Lung (tissue), 12 donors: Measurements from ENCODE around the gene CDH23. TPM values are rescaled to one million over a fixed set of nuclear protein-coding genes. Genes with fewer than 3 reads are reported as not detected.
A peak's percentile ranks its signal among the peaks of the same experiment; 100 is the strongest.

Source experiments
- ATAC-seq: fragments of 200-7000 bp; cut with Tn5 transposase; one replicate; pipeline ENCODE4 v1.9.1; 2020; ENCODE audit warnings: moderate number of reproducible peaks; ENCODE audit not compliant: insufficient read depth, low FRiP score
- DNase-seq, 3 donors: peaks; one replicate each; pipeline ENCODE4 v3.0.0-alpha.2; 2013 to 2017
- H3K27ac ChIP-seq, 2 donors: one replicate each; pipeline ENCODE4 v1.5.1; 2013; ENCODE audit warnings: mild to moderate bottlenecking in 2 of 2, moderate library complexity in 2 of 2, control low read depth in 1 of 2, inconsistent platforms in 1 of 2, low read depth in 1 of 2, low read length in 1 of 2
- H3K27me3 ChIP-seq, 3 donors: one replicate each; pipeline ENCODE4 v1.5.1; 2013; ENCODE audit warnings: low read length in 2 of 3; ENCODE audit not compliant: control insufficient read depth in 3 of 3, insufficient read depth in 3 of 3
- H3K36me3 ChIP-seq, 4 donors: one replicate each; pipeline ENCODE4 v1.5.1; 2013; ENCODE audit warnings: low read length in 4 of 4, mild to moderate bottlenecking in 1 of 4, moderate library complexity in 1 of 4; ENCODE audit not compliant: control insufficient read depth in 4 of 4, insufficient read depth in 4 of 4
- H3K4me1 ChIP-seq, 5 donors: one replicate each; pipeline ENCODE4 v1.5.1; 2013; ENCODE audit warnings: low read length in 5 of 5, mild to moderate bottlenecking in 2 of 5, moderate library complexity in 1 of 5; ENCODE audit not compliant: control insufficient read depth in 5 of 5, insufficient read depth in 5 of 5
- H3K4me3 ChIP-seq: one replicate; pipeline ENCODE4 v1.5.1; 2013; ENCODE audit warnings: mild to moderate bottlenecking, control low read depth, moderate library complexity
- H3K9ac ChIP-seq, 2 donors: one replicate each; pipeline ENCODE4 v1.5.1; 2013; ENCODE audit warnings: low read length in 2 of 2, control low read depth in 1 of 2; ENCODE audit not compliant: insufficient read depth in 1 of 2
- H3K9me3 ChIP-seq, 4 donors: one replicate each; pipeline ENCODE4 v1.5.1; 2013; ENCODE audit warnings: low read length in 3 of 4, mild to moderate bottlenecking in 1 of 4, moderate library complexity in 1 of 4; ENCODE audit not compliant: control insufficient read depth in 4 of 4, insufficient read depth in 3 of 4
- CTCF ChIP-seq: IDR thresholded peaks from 2 replicates; pipeline ENCODE4 v1.5.1; 2012; ENCODE audit warnings: mild to moderate bottlenecking; ENCODE audit errors: control extremely low read depth, extremely low read depth
- WGBS, 2 donors: extraction: QIAGEN DNeasy Blood & Tissue Kit; methylation state at CpG; one replicate each; pipeline ENCODE4 v1.1.7; 2013; 5-methylcytosine and 5-hydroxymethylcytosine counted together
- polyA plus RNA-seq, 2 donors: library from polyadenylated mRNA; stranded (reverse); fragments of 200-250 nt; gene quantifications; one replicate each; pipeline ENCODE4 v1.2.1, GENCODE V29; 2013
- total RNA-seq, 2 donors: library from RNA; depleted of rRNA in 1 of 2; stranded (reverse); fragments of >200 nt in 1 of 2; gene quantifications; one replicate each; pipeline ENCODE4 v1.2.1, GENCODE V29; 2014 to 2021
- donor health status: control.
- donor health status: control.
- donor health status: Bipolar disorder and iron deficiency.
- donor health status: healthy.
- donor health status: DM: yes; HTN: yes; CAD: no.

The CDH23 gene
- total and polyA plus RNA-seq, 4 donors, result 4.5 to 29.5 (median 6.0) TPM

- no peak for TF ChIP-seq CTCF
- Histone ChIP-seq H3K4me3 (no peak overlapping the region), H3K9me3 (no peaks in the 10 kb centered on the region), H3K36me3 (peaks cover 17 to 76% (median 23%) of the 10 kb centered on the region in 4 donors), H3K9ac (no peak overlapping the region), H3K27me3 (no peaks in the 10 kb centered on the region), H3K27ac (peak overlapping the region in 1 of 2 donors; percentile 47), H3K4me1 (no peaks in the 10 kb centered on the region)
- ATAC-seq (peak; percentile 14), DNase-seq (no peak)
- WGBS, 2 donors, result 38 to 70% methylated on average over 9 of the region's 9 CpGs
Measured at GRCh38 chr10:71817831-71818655, 421.3 kb downstream of the CDH23 start.

- 89 to 95% methylated on average over 14 of the region's 14 CpGs for WGBS, 2 donors
- H3K36me3 ChIP-seq, result peaks cover 20 to 81% (median 25%) of the 10 kb centered on the region in 4 donors
- H3K9ac ChIP-seq, result no peak overlapping the region
- H3K4me3 ChIP-seq, result no peak overlapping the region
- no peak for TF ChIP-seq CTCF
- H3K27me3 ChIP-seq, result no peaks in the 10 kb centered on the region
- H3K9me3 ChIP-seq, result no peaks in the 10 kb centered on the region
- no peaks in the 10 kb centered on the region for H3K4me1 ChIP-seq
- H3K27ac ChIP-seq, result peak overlapping the region in 1 of 2 donors; percentile 37
- ATAC-seq (no peak), DNase-seq (no peak)
Measured at GRCh38 chr10:71818674-71819260, 422.0 kb downstream of the CDH23 start.

GRCh38 chr10:71819441-71819861, 422.7 kb downstream of the CDH23 start:
- Histone ChIP-seq H3K4me1 (no peaks in the 10 kb centered on the region), H3K27ac (no peak overlapping the region), H3K9ac (no peak overlapping the region), H3K4me3 (no peak overlapping the region), H3K36me3 (peaks cover 20 to 86% (median 30%) of the 10 kb centered on the region in 4 donors), H3K27me3 (no peaks in the 10 kb centered on the region), H3K9me3 (no peaks in the 10 kb centered on the region)
- WGBS, 2 donors, result 94 to 97% methylated on average over 18 of the region's 18 CpGs
- TF ChIP-seq CTCF, result no peak
- no peak for DNase-seq
- ATAC-seq, result no peak
